Measurements from ENCODE around the gene ZCCHC8.
"Not testable (repeated sequence)": the region's sequence is repeated elsewhere in the genome, so short reads cannot be mapped to it uniquely, and the experiment has no call there.

DNA sequence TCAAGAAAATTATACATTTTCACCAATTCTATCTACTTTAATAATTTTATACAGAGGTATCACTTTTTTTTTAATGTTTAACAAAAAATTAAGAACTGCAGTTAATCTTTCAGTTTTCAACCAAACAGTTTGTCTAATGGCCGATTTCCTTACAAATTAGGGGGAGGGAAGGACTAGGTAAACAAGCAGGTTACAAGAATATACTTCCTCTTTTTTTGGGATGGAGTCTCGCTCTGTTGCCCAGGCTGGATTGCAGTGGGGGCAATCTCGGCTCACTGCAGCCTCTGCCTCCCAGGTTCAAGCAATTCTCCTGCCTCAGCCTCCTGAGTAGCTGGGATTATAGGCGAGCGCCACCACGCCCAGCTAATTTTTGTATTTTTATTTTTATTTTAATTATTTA lies 7.5 kb downstream of the ZCCHC8 start:
- TF ChIP-seq CTCF, POLR2A (IDR thresholded peaks at IDR 0.05): not testable (repeated sequence)
